ENCODE measurements around the gene SGMS1.
"Not testable (repeated sequence)": the region's sequence is repeated elsewhere in the genome, so short reads cannot be mapped to it uniquely, and the experiment has no call there.

The SGMS1 gene

DNA sequence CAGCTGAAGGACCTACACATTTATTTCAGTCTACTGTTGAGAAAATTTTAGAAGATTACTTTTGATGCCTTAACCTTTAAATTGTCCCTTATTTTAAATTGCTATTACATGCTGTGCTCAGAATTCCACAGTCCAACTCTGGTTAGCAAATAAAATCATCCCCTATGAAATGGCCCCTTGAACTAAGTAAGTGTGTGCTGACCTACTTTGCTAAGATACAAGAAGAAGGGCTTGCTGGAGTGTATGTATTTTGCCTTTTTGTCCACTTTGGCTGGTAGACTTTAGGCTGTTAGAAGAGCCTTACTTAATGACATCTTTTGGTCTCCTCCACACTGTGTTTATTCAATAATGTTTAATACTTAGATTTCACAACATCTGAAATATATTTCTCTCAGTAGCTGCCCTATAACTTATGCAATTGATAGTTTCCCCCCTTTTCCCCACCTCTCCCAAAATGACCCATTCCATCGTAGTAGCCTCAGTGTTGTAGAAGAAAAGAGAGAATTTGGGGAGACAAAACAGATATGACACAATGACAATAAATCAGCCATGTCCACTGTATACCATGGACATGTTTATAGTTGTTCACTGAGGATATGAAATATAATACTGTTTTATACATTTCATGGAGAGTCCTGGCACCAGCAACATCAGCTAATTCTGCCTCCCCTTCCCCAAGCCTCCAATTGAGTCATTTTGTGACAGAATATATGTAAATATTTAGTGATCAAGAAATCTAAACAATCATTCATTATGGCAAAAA lies 264.6 kb downstream of the SGMS1 start:
- no peaks in the 10 kb centered on the region for H3K27me3 ChIP-seq (ENCODE audit: low read depth)
- H3K9me3 ChIP-seq = no peaks in the 10 kb centered on the region
- in situ Hi-C loops (cut with MboI; ENCODE audit: low sequenced_read_pairs) = no loop called here
- no peaks in the 10 kb centered on the region for H3K36me3 ChIP-seq (replicated peaks)
- no peak overlapping the region for H3K4me3 ChIP-seq
- no peak for DNase-seq (ENCODE audit: low spot score in 2 of 2)
- no peaks in the 10 kb centered on the region for H3K4me1 ChIP-seq

DNA sequence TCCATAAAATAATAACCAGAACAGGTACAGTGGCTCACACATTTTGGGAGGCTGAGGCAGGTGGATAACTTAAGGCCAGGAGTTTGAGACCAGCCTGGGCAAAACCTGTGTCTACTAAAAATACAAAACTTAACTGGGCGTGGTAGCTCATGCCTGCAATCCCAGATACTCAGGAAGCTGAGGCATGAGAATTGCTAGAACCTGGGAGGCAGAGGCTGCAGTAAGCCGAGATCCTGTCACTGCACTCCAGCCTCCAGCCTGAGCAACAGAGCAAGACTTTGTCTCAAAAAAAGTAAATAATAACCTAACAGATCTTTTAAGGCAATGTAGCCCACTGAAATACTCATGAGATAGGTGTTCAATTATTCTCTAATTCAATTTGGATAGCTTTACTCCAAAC lies 265.3 kb downstream of the SGMS1 start:
- DNase-seq (ENCODE audit: low spot score in 2 of 2) = no peak
- in situ Hi-C loops (cut with MboI; ENCODE audit: low sequenced_read_pairs) = no loop called here
- Histone ChIP-seq H3K9me3 (no peaks in the 10 kb centered on the region), H3K27me3 (ENCODE audit: low read depth) (no peaks in the 10 kb centered on the region), H3K4me3 (no peak overlapping the region), H3K36me3 (replicated peaks) (no peaks in the 10 kb centered on the region), H3K4me1 (no peaks in the 10 kb centered on the region)

GRCh38 chr10:50356481-50356832 lies 267.3 kb downstream of the SGMS1 start:
- H3K9me3 ChIP-seq; H3K4me3 ChIP-seq; H3K4me1 ChIP-seq; in situ Hi-C loops (cut with MboI; ENCODE audit: low sequenced_read_pairs); H3K36me3 ChIP-seq (replicated peaks); H3K27me3 ChIP-seq (ENCODE audit: low read depth); DNase-seq (ENCODE audit: low spot score in 2 of 2): not testable (repeated sequence)

- DNase-seq (ENCODE audit: low spot score in 2 of 2); H3K4me3 ChIP-seq; H3K4me1 ChIP-seq; H3K27me3 ChIP-seq (ENCODE audit: low read depth); H3K36me3 ChIP-seq (replicated peaks); H3K9me3 ChIP-seq; in situ Hi-C loops (cut with MboI; ENCODE audit: low sequenced_read_pairs): not testable (repeated sequence)
Measured at GRCh38 chr10:50355693-50356480, 267.9 kb downstream of the SGMS1 start.

GRCh38 chr10:50351483-50352146 lies 272.1 kb downstream of the SGMS1 start:
- H3K36me3 ChIP-seq (replicated peaks) = no peaks in the 10 kb centered on the region
- H3K4me1 ChIP-seq = peaks cover 8% of the 10 kb centered on the region
- no peaks in the 10 kb centered on the region for H3K9me3 ChIP-seq
- H3K27me3 ChIP-seq (ENCODE audit: low read depth) = no peaks in the 10 kb centered on the region
- no peak overlapping the region for H3K4me3 ChIP-seq
- no peak for DNase-seq (ENCODE audit: low spot score in 2 of 2)
- in situ Hi-C loops (cut with MboI; ENCODE audit: low sequenced_read_pairs) = no loop called here

DNA sequence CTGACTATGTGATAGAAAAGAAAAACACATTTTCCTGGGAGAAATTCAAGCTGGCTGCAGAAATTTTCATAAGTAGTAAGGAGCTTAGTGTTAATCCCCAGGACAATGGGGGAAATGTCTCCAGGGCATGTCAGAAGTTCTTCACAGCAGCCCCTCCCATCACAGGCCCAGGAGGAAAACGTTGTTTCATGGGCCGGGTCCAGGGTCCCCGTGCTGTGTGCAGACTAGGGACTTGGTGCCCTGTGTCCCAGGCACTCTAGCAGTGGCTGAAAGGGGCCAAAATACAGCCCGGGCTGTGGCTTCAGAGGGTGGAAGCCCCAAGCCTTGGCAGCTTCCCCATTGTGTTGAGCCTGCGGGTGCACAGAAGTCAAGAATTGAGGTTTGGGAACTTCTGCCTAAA lies 273.4 kb downstream of the SGMS1 start:
- in situ Hi-C loops (cut with MboI; ENCODE audit: low sequenced_read_pairs) = no loop called here
- H3K27me3 ChIP-seq (ENCODE audit: low read depth) = no peaks in the 10 kb centered on the region
- H3K4me3 ChIP-seq = no peak overlapping the region
- peak; percentile 37 to 74 for DNase-seq (ENCODE audit: low spot score in 2 of 2)
- H3K9me3 ChIP-seq = no peaks in the 10 kb centered on the region
- H3K4me1 ChIP-seq = peaks cover 8% of the 10 kb centered on the region
- H3K36me3 ChIP-seq (replicated peaks) = no peaks in the 10 kb centered on the region

DNA sequence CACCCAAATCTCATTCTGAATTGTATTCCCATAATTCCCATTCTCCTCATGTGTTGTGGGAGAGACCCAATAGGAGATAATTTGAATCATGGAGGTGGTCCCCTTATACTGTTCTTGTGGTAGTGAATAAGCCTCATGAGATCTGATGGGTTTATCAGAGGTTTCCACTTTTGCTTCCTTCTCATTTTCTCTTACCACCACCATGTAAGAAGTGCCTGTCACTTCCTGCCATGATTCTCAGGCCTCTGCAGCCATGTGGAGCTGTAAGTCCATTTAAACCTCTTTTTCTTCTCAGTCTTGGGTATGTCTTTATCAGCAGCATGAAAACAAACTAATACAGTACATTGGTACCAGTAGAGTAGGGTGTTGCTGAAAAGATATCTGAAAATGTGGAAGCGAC lies 274.2 kb downstream of the SGMS1 start:
- Histone ChIP-seq H3K36me3 (replicated peaks) (no peaks in the 10 kb centered on the region), H3K4me3 (no peak overlapping the region), H3K9me3 (no peaks in the 10 kb centered on the region), H3K27me3 (ENCODE audit: low read depth) (no peaks in the 10 kb centered on the region), H3K4me1 (peaks cover 8% of the 10 kb centered on the region)
- in situ Hi-C loops (cut with MboI; ENCODE audit: low sequenced_read_pairs) = no loop called here
- no peak for DNase-seq (ENCODE audit: low spot score in 2 of 2)

DNA sequence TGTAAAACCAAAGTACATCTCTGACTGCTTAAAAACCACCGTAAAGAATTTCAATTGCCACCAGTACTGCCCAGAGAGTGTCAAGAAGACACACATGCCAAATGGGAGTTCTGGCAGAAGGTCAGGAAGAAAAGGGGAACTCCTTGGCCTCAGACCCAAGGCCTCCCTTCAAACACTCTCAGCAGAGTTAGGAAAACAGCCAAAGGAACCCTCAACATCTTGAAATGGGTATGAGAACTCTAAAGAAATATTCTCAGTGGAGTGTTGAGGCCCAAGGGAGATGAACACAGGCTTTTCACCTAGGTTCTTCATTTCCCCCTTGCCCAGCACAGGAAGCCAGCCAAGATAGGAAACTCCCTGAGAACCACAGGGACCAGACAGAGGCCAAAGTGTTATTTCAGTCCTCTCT lies 276.4 kb downstream of the SGMS1 start:
- Histone ChIP-seq H3K4me1 (peaks cover 8% of the 10 kb centered on the region), H3K36me3 (replicated peaks) (no peaks in the 10 kb centered on the region), H3K9me3 (no peaks in the 10 kb centered on the region), H3K27me3 (ENCODE audit: low read depth) (no peaks in the 10 kb centered on the region), H3K4me3 (no peak overlapping the region)
- no peak for DNase-seq (ENCODE audit: low spot score in 2 of 2)
- in situ Hi-C loops (cut with MboI; ENCODE audit: low sequenced_read_pairs) = no loop called here

DNA sequence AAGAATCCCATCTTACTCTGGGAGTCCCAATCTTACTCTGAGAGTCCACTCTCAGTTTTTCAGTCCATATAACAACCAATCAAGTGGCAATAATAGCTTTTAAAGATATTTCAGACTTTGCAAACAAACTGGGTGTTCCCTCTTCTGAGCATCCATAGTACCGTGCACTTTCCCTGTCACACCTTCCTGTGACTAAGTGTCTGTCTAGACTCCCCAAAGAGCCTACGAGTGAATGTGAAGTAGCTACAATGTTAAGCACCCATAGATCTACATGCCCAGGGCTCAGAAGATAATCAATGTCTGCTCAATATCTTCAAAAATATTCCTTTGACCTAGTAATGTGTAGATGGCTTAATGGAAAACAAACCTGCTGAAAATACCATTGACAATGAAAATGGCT lies 276.8 kb downstream of the SGMS1 start:
- no peak for DNase-seq (ENCODE audit: low spot score in 2 of 2)
- Histone ChIP-seq H3K4me1 (peaks cover 8% of the 10 kb centered on the region), H3K9me3 (no peaks in the 10 kb centered on the region), H3K36me3 (replicated peaks) (no peaks in the 10 kb centered on the region), H3K4me3 (no peak overlapping the region), H3K27me3 (ENCODE audit: low read depth) (no peaks in the 10 kb centered on the region)
- in situ Hi-C loops (cut with MboI; ENCODE audit: low sequenced_read_pairs) = no loop called here

GRCh38 chr10:50345545-50345944 lies 278.2 kb downstream of the SGMS1 start:
- H3K36me3 ChIP-seq (replicated peaks) = no peaks in the 10 kb centered on the region
- H3K9me3 ChIP-seq = no peaks in the 10 kb centered on the region
- no peak overlapping the region for H3K4me3 ChIP-seq
- no peaks in the 10 kb centered on the region for H3K27me3 ChIP-seq (ENCODE audit: low read depth)
- no peak for DNase-seq (ENCODE audit: low spot score in 2 of 2)
- in situ Hi-C loops (cut with MboI; ENCODE audit: low sequenced_read_pairs) = no loop called here
- peaks cover 6% of the 10 kb centered on the region for H3K4me1 ChIP-seq

- H3K4me1 ChIP-seq = no peaks in the 10 kb centered on the region
- H3K4me3 ChIP-seq = no peak overlapping the region
- H3K27me3 ChIP-seq (ENCODE audit: low read depth) = no peaks in the 10 kb centered on the region
- no peaks in the 10 kb centered on the region for H3K36me3 ChIP-seq (replicated peaks)
- DNase-seq (ENCODE audit: low spot score in 2 of 2) = no peak
- in situ Hi-C loops (cut with MboI; ENCODE audit: low sequenced_read_pairs) = no loop called here
- H3K9me3 ChIP-seq = no peaks in the 10 kb centered on the region
Measured at GRCh38 chr10:50343702-50344331, 279.9 kb downstream of the SGMS1 start.

DNA sequence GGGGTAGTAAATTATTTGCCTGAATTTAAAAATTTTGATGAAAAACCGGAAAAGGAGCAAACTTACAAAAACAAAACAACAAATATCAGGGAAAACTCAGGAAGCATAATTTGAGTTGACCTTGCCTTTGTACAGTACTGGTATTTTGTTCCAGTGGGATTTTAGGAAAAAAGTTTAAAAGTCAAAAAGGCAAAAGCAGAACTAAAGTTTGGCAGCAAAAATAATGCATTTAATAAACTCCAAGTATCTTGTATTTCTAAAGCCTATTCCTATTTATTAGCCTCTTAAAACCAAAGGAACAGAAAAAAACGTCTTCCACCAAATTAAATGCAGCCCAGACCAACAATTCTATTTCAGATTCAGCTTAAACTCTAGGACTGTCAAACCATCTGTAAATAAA lies 281.8 kb downstream of the SGMS1 start:
- peaks cover 4% of the 10 kb centered on the region; the same call in 1 of the 2 replicates for H3K4me1 ChIP-seq
- in situ Hi-C loops (cut with MboI; ENCODE audit: low sequenced_read_pairs) = no loop called here
- no peak for DNase-seq (ENCODE audit: low spot score in 2 of 2)
- no peak overlapping the region for H3K4me3 ChIP-seq
- no peaks in the 10 kb centered on the region for H3K36me3 ChIP-seq (replicated peaks)
- H3K27me3 ChIP-seq (ENCODE audit: low read depth) = no peaks in the 10 kb centered on the region
- H3K9me3 ChIP-seq = no peaks in the 10 kb centered on the region

- H3K4me1 ChIP-seq = peaks cover 7% of the 10 kb centered on the region; the same call in 1 of the 2 replicates
- no peaks in the 10 kb centered on the region for H3K9me3 ChIP-seq
- in situ Hi-C loops (cut with MboI; ENCODE audit: low sequenced_read_pairs) = no loop called here
- no peak overlapping the region for H3K4me3 ChIP-seq
- no peak for DNase-seq (ENCODE audit: low spot score in 2 of 2)
- no peaks in the 10 kb centered on the region for H3K36me3 ChIP-seq (replicated peaks)
- H3K27me3 ChIP-seq (ENCODE audit: low read depth) = no peaks in the 10 kb centered on the region
Measured at GRCh38 chr10:50336140-50336539, 287.6 kb downstream of the SGMS1 start.

- no peaks in the 10 kb centered on the region for H3K27me3 ChIP-seq (ENCODE audit: low read depth)
- no peaks in the 10 kb centered on the region for H3K9me3 ChIP-seq
- peaks cover 7% of the 10 kb centered on the region; the same call in 1 of the 2 replicates for H3K4me1 ChIP-seq
- no peaks in the 10 kb centered on the region for H3K36me3 ChIP-seq (replicated peaks)
- no peak for DNase-seq (ENCODE audit: low spot score in 2 of 2)
- no peak overlapping the region for H3K4me3 ChIP-seq
- in situ Hi-C loops (cut with MboI; ENCODE audit: low sequenced_read_pairs) = no loop called here
Measured at GRCh38 chr10:50335397-50335796, 288.4 kb downstream of the SGMS1 start.
